GM10266 (cell line): ENCODE results near the gene KIR2DL3.
"Not testable (repeated sequence)": the region's sequence is repeated elsewhere in the genome, so short reads cannot be mapped to it uniquely, and the experiment has no call there.

Experiments used
- DNase-seq: peaks from one replicate; pipeline ENCODE4 v3.0.0; 2012; ENCODE audit errors: extremely low spot score
- CTCF ChIP-seq: IDR thresholded peaks from 2 replicates; pipeline ENCODE4 v1.5.1; 2012; ENCODE audit warnings: mild to moderate bottlenecking, low read depth; ENCODE audit not compliant: control insufficient read depth, insufficient read depth; ENCODE audit errors: missing control alignments

Gene KIR2DL3

DNA sequence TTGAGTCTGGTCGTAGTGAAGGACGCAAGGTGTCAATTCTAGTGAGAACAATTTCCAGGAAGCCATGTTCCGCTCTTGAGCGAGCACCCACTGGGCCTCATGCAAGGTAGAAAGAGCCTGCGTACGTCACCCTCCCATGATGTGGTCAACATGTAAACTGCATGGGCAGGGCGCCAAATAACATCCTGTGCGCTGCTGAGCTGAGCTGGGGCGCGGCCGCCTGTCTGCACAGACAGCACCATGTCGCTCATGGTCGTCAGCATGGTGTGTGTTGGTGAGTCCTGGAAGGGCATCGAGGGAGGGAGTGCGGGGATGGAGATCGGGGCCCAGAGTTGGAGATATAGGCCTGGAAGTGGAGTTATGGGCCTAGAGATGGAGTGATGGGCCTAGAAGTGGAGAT is at the start of gene KIR2DL3:
TSS of gene KIR2DL3 (plus strand) at position 208 of the 400 bp plus-strand sequence. CDS start at position 241, 33 bp downstream.
- not testable (repeated sequence) for DNase-seq

GRCh38 chr19:54691582-54692297 is 46.6 kb upstream of the KIR2DL3 start:
- no peak for TF ChIP-seq CTCF
- no peak for DNase-seq

DNA sequence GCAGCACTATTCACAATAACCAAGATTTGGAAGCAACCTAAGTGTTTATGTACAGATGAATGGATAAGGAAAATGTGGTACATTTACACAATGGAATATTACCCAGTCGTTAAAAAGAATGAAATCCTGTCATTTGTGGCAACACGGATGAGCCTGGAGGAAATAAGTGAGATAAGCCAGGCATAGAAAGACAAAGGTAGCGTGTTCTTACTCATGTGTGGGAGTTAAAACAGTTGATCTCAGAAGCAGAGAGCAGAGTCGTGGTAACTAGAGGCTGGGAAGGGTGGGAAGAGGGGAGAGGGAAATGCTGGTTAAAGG is 46.1 kb upstream of the KIR2DL3 start:
- DNase-seq: no peak

GRCh38 chr19:54694648-54695047 is 43.7 kb upstream of the KIR2DL3 start:
- no peak for DNase-seq
- no peak for TF ChIP-seq CTCF

More for the DNA sequence above, 46.1 kb upstream of the KIR2DL3 start:
- no peak for TF ChIP-seq CTCF

DNA sequence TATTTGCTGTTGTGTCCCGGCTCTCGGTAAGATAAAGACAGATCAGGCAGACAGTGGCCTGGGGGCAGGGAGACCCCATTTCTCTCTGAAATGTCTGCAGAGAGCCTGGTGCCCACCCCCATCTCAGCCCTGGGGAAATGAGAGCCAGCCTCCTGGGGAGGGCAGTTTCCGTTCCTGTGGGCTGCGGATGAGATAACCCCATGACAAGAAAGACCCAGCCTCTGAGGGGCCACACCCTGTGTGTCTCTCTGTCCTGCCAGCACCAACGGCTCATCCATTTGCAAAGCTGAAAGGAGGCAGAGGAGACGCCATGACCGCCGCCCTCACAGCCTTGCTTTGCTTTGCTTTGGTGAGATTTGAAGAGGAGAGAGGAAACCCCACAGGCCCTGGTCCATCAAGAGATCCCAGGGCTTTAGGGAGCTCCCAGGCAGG is 42.2 kb upstream of the KIR2DL3 start:
- TF ChIP-seq CTCF: no peak
- no peak for DNase-seq

DNA sequence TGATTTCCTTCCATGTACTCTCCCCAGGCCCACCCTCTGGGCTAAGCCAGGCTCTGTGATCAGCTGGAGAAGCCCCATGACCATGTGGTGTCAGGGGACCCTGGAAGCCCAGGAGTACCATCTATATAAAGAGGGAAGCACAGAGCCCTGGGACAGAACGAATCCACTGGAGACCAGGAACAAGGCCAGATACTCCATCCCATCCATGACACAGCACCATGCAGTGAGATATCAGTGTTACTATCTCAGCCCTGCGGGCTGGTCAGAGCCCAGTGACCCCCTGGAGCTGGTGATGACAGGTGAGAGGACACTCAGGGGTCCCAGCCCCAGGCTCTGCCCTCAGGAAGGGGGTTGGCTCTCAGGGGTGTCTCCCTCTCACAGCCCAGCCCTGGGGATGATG is 41.5 kb upstream of the KIR2DL3 start:
- no peak for TF ChIP-seq CTCF
- DNase-seq: no peak

DNA sequence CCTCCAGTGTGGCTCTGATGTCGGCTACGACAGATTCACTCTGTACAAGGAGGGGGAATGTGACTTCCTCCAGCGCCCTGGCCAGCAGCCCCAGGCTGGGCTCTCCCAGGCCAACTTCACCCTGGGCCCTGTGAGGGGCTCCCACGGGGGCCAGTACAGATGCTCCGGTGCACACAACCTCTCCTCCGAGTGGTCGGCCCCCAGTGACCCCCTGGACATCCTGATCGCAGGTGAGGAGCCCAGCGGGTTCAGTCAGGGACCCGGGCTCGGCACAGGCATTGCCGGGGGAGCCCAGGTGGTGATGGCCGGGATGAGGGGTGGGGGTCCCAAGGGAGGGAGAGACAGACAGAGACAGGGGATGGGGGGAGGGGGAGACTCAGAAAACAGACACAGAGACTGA is 40.6 kb upstream of the KIR2DL3 start:
- not testable (repeated sequence) for DNase-seq

DNA sequence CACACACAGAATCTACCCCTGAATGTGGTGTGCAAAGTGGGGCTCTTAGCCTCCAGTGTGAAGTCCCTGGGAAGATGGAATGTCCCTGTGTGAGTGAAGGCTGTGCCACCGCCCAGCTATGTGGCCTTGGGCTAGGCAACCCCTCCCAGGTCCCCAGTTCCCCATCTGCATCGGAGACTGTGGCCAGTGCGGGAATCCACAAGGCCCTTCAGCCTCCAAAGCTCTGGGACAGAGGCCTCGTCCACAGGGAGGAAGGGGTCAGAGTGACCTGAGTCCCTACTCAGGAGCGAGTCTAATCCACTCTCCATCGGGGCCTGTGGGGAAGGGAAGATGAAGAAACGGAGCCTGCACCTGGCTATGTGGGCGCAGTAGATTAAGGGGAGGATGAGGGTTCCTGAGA is 33.4 kb upstream of the KIR2DL3 start:
- no peak for TF ChIP-seq CTCF
- DNase-seq: no peak
